Progenitor cell of endocrine pancreas (in vitro differentiated cells): Measurements from ENCODE around the gene C10orf62. TPM values are rescaled to one million over a fixed set of nuclear protein-coding genes. Genes with fewer than 3 reads are reported as not detected.

Experiments
- DNase-seq: peaks from one replicate; pipeline ENCODE4 v3.0.0; 2021; ENCODE audit warnings: low spot score; ENCODE audit not compliant: unreplicated experiment
- H3K27ac Mint-ChIP-seq: 2 replicates; pipeline ENCODE4 v1.8.0; 2021; ENCODE audit warnings: mild to moderate bottlenecking, moderate library complexity, mixed read lengths
- H3K27me3 Mint-ChIP-seq: 2 replicates; pipeline ENCODE4 v1.8.0; 2021; ENCODE audit warnings: mixed read lengths
- H3K36me3 Mint-ChIP-seq: 2 replicates; pipeline ENCODE4 v1.8.0; 2022; ENCODE audit warnings: mixed read lengths; ENCODE audit not compliant: insufficient read depth
- H3K4me1 Mint-ChIP-seq: 2 replicates; pipeline ENCODE4 v1.8.0; 2021; ENCODE audit warnings: low read depth, mixed read lengths
- H3K4me3 Mint-ChIP-seq: 2 replicates; pipeline ENCODE4 v1.8.0; 2021; ENCODE audit warnings: low read depth, mild to moderate bottlenecking, moderate library complexity, mixed read lengths
- H3K9me3 Mint-ChIP-seq: 2 replicates; pipeline ENCODE4 v1.8.0; 2021; ENCODE audit warnings: low read depth, mixed read lengths
- total RNA-seq: library from RNA; stranded (reverse); gene quantifications from 2 replicates; pipeline ENCODE4 v1.2.1, GENCODE V29; 2021
- TF ChIP-seq, protein P1 (sequence below): fragments of 200-600 bp; sonication (generic); IDR thresholded peaks from one replicate; pipeline ENCODE4 v1.5.0; 2021; ENCODE audit warnings: antibody characterized with exemption, mild to moderate bottlenecking; ENCODE audit not compliant: unreplicated experiment

The C10orf62 gene
- total RNA-seq, 1 donor from 2014 or later, result 0.96 TPM

DNA sequence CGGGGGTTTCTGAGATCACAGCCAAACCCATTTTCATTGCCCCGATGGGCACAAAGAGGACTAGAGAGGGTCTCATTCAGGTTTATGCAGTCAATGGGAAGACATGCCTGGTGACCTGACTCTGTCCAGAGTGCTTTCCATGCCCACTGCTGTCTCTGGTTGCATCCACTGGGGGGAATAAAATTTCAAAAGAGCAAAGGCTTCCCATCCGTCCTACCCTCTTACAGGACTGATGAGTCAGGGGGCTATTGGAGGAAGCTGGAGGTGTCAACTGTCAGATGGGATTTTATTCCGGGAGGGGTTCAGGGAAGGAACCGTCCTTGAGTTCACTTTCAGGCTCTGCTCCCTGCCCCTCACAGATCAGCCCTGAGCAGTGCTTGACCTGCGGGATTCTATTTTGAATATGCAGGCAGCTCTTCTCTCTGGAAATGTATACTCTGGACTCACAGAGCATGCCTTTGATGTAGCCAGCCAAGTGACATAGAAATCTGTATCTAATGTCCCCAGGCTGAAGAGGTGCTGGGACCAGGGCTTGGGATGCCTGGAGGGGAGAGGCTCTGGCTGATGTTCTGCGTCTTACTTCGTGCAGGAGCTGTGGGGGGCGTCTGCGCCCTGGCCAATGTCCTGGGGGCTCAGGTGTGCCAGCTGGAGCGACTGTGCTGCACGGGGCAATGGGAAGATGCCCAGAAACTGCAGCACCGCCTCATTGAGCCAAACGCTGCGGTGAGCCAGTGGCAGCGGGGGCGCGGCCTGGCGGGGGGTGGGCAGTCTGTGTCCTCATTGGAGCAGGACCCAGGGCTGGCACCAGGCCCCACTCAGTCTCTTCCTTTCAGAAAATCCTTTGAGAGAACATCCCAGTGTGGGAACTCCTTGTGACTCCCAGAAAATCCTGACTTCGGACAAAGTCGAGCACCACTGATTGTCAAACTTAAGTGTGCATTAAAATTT, 12.0 kb downstream of the C10orf62 start:
- H3K27ac Mint-ChIP-seq, result no peak overlapping the region

DNA sequence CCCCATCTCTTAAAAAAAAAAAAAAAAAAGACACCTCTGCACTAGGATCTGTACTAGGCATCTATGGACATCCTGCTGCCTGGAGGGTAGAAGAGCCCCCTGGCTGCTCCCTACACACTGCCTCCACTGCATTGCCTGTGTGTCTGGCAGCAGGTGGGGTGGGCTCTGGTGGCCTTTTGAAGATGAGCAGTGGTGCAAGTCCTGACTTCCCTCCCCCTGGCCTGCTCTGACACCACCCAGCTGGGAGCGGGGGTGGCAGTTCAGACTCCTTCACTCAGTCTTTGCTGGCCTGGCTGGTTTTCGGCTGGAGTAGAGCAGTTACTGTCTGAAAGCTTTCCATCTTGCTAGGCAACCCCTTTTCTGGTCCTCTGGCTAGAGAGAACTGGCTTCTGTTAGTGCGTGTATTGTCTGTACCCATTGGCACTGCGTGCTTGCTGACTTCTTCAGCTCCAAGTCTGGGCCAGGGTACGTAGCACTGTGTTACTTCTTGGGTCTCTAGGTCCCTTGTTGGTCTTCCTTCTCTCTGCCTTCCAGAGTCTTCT, 17.6 kb downstream of the C10orf62 start:
- Mint-ChIP-seq H3K9me3 (no peaks in the 10 kb centered on the region), H3K4me1 (no peaks in the 10 kb centered on the region), H3K27me3 (no peaks in the 10 kb centered on the region), H3K36me3 (peaks cover 2% of the 10 kb centered on the region), H3K27ac (no peak overlapping the region), H3K4me3 (no peak overlapping the region)
- TF ChIP-seq, protein P1, sequence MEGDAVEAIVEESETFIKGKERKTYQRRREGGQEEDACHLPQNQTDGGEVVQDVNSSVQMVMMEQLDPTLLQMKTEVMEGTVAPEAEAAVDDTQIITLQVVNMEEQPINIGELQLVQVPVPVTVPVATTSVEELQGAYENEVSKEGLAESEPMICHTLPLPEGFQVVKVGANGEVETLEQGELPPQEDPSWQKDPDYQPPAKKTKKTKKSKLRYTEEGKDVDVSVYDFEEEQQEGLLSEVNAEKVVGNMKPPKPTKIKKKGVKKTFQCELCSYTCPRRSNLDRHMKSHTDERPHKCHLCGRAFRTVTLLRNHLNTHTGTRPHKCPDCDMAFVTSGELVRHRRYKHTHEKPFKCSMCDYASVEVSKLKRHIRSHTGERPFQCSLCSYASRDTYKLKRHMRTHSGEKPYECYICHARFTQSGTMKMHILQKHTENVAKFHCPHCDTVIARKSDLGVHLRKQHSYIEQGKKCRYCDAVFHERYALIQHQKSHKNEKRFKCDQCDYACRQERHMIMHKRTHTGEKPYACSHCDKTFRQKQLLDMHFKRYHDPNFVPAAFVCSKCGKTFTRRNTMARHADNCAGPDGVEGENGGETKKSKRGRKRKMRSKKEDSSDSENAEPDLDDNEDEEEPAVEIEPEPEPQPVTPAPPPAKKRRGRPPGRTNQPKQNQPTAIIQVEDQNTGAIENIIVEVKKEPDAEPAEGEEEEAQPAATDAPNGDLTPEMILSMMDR, result no peak
- DNase-seq, result no peak

More for the DNA sequence above, 12.0 kb downstream of the C10orf62 start:
- H3K4me1 Mint-ChIP-seq, result no peaks in the 10 kb centered on the region
- DNase-seq, result no peak
- no peaks in the 10 kb centered on the region for H3K9me3 Mint-ChIP-seq
- TF ChIP-seq, protein P1, result no peak
- no peaks in the 10 kb centered on the region for H3K27me3 Mint-ChIP-seq
- peaks cover 2% of the 10 kb centered on the region for H3K36me3 Mint-ChIP-seq
- H3K4me3 Mint-ChIP-seq, result no peak overlapping the region

DNA sequence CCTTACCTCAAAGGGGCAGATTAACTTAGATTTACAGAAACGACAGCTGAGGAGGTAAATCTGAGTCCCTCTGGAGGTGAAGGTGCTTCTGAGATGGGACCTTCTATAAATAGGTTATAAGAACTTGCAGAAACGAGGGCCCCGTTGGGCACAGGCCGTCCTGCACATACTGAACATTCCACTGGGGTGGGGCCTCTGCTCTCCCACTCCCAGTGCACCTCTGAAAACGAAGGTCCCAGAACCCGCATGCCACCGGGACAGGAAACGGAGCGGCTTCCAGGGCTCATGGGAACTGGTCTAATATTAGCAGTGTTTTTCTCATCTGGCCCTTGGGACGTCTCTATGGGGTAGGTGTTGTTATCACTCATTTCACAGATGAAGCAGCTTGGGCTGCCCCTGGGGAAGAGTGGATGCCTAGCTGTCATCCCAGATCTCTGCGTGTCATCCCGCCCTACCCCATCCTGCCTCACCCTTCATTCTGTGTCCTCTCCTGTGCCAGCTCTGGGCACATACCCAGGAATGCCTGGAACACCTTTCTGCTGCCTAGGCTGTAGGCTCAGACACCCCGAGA, 19.6 kb downstream of the C10orf62 start:
- TF ChIP-seq, protein P1, result no peak
- no peak for DNase-seq

DNA sequence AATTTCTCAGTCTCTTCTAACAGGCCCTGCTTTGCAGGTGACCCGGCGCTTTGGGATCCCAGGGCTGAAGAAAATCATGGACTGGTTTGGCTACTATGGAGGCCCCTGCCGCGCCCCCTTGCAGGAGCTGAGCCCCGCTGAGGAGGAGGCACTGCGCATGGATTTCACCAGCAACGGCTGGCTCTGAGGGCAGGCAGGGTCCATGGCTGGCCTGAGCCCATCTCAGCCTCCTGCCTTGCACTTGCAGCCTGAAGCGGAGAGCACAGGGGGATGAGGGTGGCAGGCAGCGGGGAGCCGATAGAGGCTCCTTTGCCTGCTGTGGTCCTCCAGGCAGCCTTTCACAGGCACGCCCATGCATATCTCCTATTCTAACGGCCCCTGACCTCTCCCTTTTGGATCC, 22.0 kb downstream of the C10orf62 start:
- TF ChIP-seq, protein P1, result no peak
- Mint-ChIP-seq H3K9me3 (no peaks in the 10 kb centered on the region), H3K4me3 (no peak overlapping the region), H3K27me3 (no peaks in the 10 kb centered on the region), H3K36me3 (peaks cover 6% of the 10 kb centered on the region), H3K27ac (peak overlapping the region; percentile 59), H3K4me1 (no peaks in the 10 kb centered on the region)
- DNase-seq, result no peak

More for the DNA sequence above, 19.6 kb downstream of the C10orf62 start:
- H3K36me3 Mint-ChIP-seq, result peaks cover 2% of the 10 kb centered on the region
- no peaks in the 10 kb centered on the region for H3K9me3 Mint-ChIP-seq
- H3K27ac Mint-ChIP-seq, result no peak overlapping the region
- no peaks in the 10 kb centered on the region for H3K27me3 Mint-ChIP-seq
- H3K4me3 Mint-ChIP-seq, result no peak overlapping the region
- no peaks in the 10 kb centered on the region for H3K4me1 Mint-ChIP-seq

GRCh38 chr10:97612386-97612785, 22.9 kb downstream of the C10orf62 start:
- no peaks in the 10 kb centered on the region for H3K27me3 Mint-ChIP-seq
- no peak overlapping the region for H3K27ac Mint-ChIP-seq
- H3K4me3 Mint-ChIP-seq, result no peak overlapping the region
- no peak for DNase-seq
- H3K9me3 Mint-ChIP-seq, result no peaks in the 10 kb centered on the region
- TF ChIP-seq, protein P1, result peak; percentile 21
- H3K36me3 Mint-ChIP-seq, result peaks cover 7% of the 10 kb centered on the region
- no peaks in the 10 kb centered on the region for H3K4me1 Mint-ChIP-seq
